ENCODE data around the gene GOLGA6L7. TPM values are rescaled to one million over a fixed set of nuclear protein-coding genes. Genes with fewer than 3 reads are reported as not detected.

The GOLGA6L7 gene
- total RNA-seq, 1 experiment from 2014 or later, result not detected

- H3K36me3 Mint-ChIP-seq (ENCODE audit: insufficient read depth, unreplicated experiment), result no peaks in the 10 kb centered on the region
- no peak overlapping the region for H3K27ac Mint-ChIP-seq (ENCODE audit: unreplicated experiment)
- H3K36me3 ChIP-seq (ENCODE audit: control insufficient read depth, insufficient read depth, low read length), result no peaks in the 10 kb centered on the region
- H3K27me3 Mint-ChIP-seq (ENCODE audit: insufficient read depth, unreplicated experiment), result no peaks in the 10 kb centered on the region
- H3K27me3 ChIP-seq (replicated peaks; ENCODE audit: control insufficient read depth, insufficient read depth, low read length), result no peaks in the 10 kb centered on the region
- H3K9me3 Mint-ChIP-seq (ENCODE audit: unreplicated experiment), result no peaks in the 10 kb centered on the region
- no peak overlapping the region for H3K4me3 Mint-ChIP-seq (ENCODE audit: unreplicated experiment)
- intact Hi-C loops (cut with micrococcal nuclease; ENCODE audit: unreplicated experiment), result no loop called here
- no peak overlapping the region for H3K4me3 ChIP-seq (ENCODE audit: low read depth, low read length)
- no peak for TF ChIP-seq CTCF (IDR thresholded peaks at IDR 0.05; ENCODE audit: insufficient read depth in 1 of 2, low read depth in 1 of 2, low read length in 1 of 2, severe bottlenecking in 1 of 2, unreplicated experiment in 1 of 2)
- DNase-seq, result no peak
- POLR2A ChIA-PET, result no interaction called here
- H3K4me1 Mint-ChIP-seq (ENCODE audit: low read depth, unreplicated experiment), result no peaks in the 10 kb centered on the region
- no peaks in the 10 kb centered on the region for H3K4me1 ChIP-seq
- no TSS peak for BruUV-seq (replicated peaks)
- no peaks in the 10 kb centered on the region for H3K9me3 ChIP-seq
- CTCF ChIA-PET, result no interaction called here
Observed at GRCh38 chr15:28881170-28881569, 32.7 kb upstream of the GOLGA6L7 start.

- POLR2A ChIA-PET, result no interaction called here
- no peak for TF ChIP-seq CTCF (IDR thresholded peaks at IDR 0.05; ENCODE audit: insufficient read depth in 1 of 2, low read depth in 1 of 2, low read length in 1 of 2, severe bottlenecking in 1 of 2, unreplicated experiment in 1 of 2)
- intact Hi-C loops (cut with micrococcal nuclease; ENCODE audit: unreplicated experiment), result no loop called here
- Histone ChIP-seq H3K9me3 (no peaks in the 10 kb centered on the region), H3K4me1 (no peaks in the 10 kb centered on the region), H3K4me3 (ENCODE audit: low read depth, low read length) (no peak overlapping the region), H3K36me3 (ENCODE audit: control insufficient read depth, insufficient read depth, low read length) (no peaks in the 10 kb centered on the region), H3K27me3 (replicated peaks; ENCODE audit: control insufficient read depth, insufficient read depth, low read length) (no peaks in the 10 kb centered on the region)
- H3K27ac Mint-ChIP-seq (ENCODE audit: unreplicated experiment), result no peak overlapping the region
- H3K4me3 Mint-ChIP-seq (ENCODE audit: unreplicated experiment), result no peak overlapping the region
- DNase-seq, result no peak
- no peaks in the 10 kb centered on the region for H3K4me1 Mint-ChIP-seq (ENCODE audit: low read depth, unreplicated experiment)
- H3K36me3 Mint-ChIP-seq (ENCODE audit: insufficient read depth, unreplicated experiment), result no peaks in the 10 kb centered on the region
- no peaks in the 10 kb centered on the region for H3K27me3 Mint-ChIP-seq (ENCODE audit: insufficient read depth, unreplicated experiment)
- H3K9me3 Mint-ChIP-seq (ENCODE audit: unreplicated experiment), result no peaks in the 10 kb centered on the region
- CTCF ChIA-PET, result no interaction called here
- no TSS peak for BruUV-seq (replicated peaks)
Observed at GRCh38 chr15:28880680-28881079, 32.2 kb upstream of the GOLGA6L7 start.

GRCh38 chr15:28879551-28879950, 31.1 kb upstream of the GOLGA6L7 start:
- Mint-ChIP-seq H3K27ac (ENCODE audit: unreplicated experiment) (no peak overlapping the region), H3K4me1 (ENCODE audit: low read depth, unreplicated experiment) (no peaks in the 10 kb centered on the region), H3K9me3 (ENCODE audit: unreplicated experiment) (no peaks in the 10 kb centered on the region), H3K4me3 (ENCODE audit: unreplicated experiment) (no peak overlapping the region), H3K36me3 (ENCODE audit: insufficient read depth, unreplicated experiment) (no peaks in the 10 kb centered on the region), H3K27me3 (ENCODE audit: insufficient read depth, unreplicated experiment) (no peaks in the 10 kb centered on the region)
- intact Hi-C loops (cut with micrococcal nuclease; ENCODE audit: unreplicated experiment), result no loop called here
- Histone ChIP-seq H3K4me3 (ENCODE audit: low read depth, low read length) (no peak overlapping the region), H3K36me3 (ENCODE audit: control insufficient read depth, insufficient read depth, low read length) (no peaks in the 10 kb centered on the region), H3K27me3 (replicated peaks; ENCODE audit: control insufficient read depth, insufficient read depth, low read length) (no peaks in the 10 kb centered on the region), H3K9me3 (no peaks in the 10 kb centered on the region), H3K4me1 (no peaks in the 10 kb centered on the region)
- DNase-seq, result no peak
- CTCF ChIA-PET, result no interaction called here
- TF ChIP-seq CTCF (IDR thresholded peaks at IDR 0.05; ENCODE audit: insufficient read depth in 1 of 2, low read depth in 1 of 2, low read length in 1 of 2, severe bottlenecking in 1 of 2, unreplicated experiment in 1 of 2), result no peak
- POLR2A ChIA-PET, result no interaction called here
- BruUV-seq (replicated peaks), result no TSS peak

Data from Caco-2 (cell line).